GM19351 (cell line): ENCODE results near the gene CRIM1.
A peak's percentile ranks its signal among the peaks of the same experiment; 100 is the strongest.
"Not testable (repeated sequence)": the region's sequence is repeated elsewhere in the genome, so short reads cannot be mapped to it uniquely, and the experiment has no call there.

Source experiments
- ATAC-seq: cut with Tn5 transposase; IDR thresholded peaks from one replicate; pipeline ENCODE4 v1.9.1; 2021; ENCODE audit warnings: mild to moderate bottlenecking, moderate library complexity; ENCODE audit not compliant: unreplicated experiment

Gene CRIM1, protein sequence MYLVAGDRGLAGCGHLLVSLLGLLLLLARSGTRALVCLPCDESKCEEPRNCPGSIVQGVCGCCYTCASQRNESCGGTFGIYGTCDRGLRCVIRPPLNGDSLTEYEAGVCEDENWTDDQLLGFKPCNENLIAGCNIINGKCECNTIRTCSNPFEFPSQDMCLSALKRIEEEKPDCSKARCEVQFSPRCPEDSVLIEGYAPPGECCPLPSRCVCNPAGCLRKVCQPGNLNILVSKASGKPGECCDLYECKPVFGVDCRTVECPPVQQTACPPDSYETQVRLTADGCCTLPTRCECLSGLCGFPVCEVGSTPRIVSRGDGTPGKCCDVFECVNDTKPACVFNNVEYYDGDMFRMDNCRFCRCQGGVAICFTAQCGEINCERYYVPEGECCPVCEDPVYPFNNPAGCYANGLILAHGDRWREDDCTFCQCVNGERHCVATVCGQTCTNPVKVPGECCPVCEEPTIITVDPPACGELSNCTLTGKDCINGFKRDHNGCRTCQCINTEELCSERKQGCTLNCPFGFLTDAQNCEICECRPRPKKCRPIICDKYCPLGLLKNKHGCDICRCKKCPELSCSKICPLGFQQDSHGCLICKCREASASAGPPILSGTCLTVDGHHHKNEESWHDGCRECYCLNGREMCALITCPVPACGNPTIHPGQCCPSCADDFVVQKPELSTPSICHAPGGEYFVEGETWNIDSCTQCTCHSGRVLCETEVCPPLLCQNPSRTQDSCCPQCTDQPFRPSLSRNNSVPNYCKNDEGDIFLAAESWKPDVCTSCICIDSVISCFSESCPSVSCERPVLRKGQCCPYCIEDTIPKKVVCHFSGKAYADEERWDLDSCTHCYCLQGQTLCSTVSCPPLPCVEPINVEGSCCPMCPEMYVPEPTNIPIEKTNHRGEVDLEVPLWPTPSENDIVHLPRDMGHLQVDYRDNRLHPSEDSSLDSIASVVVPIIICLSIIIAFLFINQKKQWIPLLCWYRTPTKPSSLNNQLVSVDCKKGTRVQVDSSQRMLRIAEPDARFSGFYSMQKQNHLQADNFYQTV

GRCh38 chr2:36355151-36355889, at the start of gene CRIM1:
CRIM1 (plus strand) TSS chr2:36355778; CDS start chr2:36356293, 515 bp downstream.
- ATAC-seq: peak; percentile 35

- ATAC-seq: no peak
Observed at GRCh38 chr2:36307441-36307840, 48.1 kb upstream of the CRIM1 start.

- not testable (repeated sequence) for ATAC-seq
Observed at GRCh38 chr2:36310444-36310843, 45.1 kb upstream of the CRIM1 start.

- no peak for ATAC-seq
Observed at GRCh38 chr2:36318547-36318946, 37.0 kb upstream of the CRIM1 start.

- no peak for ATAC-seq
Observed at GRCh38 chr2:36322108-36322507, 33.5 kb upstream of the CRIM1 start.

DNA sequence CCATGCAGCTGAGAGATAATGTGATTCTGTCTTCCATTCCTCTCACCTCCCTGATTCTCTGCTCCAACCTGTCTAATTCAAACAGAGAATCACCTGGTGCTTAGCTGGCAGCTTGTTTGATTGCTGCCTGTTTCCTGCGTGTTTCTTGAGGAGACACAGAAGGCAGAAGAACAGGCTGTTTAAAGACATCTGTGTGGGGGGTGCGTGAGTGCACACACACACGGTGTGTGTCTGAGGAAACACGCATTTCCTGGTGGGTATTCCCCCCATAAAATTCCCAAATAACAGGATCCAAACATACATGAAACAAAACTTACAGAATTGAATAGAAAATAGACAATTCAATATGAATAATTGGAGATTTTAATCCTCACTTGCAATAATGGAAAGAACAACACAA, 29.3 kb upstream of the CRIM1 start:
- no peak for ATAC-seq

DNA sequence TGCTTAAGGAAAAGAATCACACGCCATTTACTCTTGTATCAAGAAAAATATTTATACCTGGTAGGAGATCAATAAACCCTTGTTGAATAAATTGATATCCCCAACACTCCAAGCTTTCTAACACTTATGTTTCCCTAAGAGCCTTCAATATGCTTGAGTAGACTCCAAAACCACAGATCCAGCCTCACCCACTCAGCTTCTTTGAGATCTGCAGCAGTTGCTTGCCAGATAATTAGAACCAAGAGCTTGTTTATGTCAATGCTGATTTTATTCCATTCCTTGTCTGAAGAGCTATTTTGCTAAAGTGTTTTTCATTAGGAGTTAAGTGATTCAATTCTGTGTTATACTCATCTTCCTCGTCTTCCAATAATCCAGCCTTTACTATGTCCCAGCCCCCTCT, 26.3 kb upstream of the CRIM1 start:
- no peak for ATAC-seq

GRCh38 chr2:36329746-36330472, 25.7 kb upstream of the CRIM1 start:
- ATAC-seq: no peak

DNA sequence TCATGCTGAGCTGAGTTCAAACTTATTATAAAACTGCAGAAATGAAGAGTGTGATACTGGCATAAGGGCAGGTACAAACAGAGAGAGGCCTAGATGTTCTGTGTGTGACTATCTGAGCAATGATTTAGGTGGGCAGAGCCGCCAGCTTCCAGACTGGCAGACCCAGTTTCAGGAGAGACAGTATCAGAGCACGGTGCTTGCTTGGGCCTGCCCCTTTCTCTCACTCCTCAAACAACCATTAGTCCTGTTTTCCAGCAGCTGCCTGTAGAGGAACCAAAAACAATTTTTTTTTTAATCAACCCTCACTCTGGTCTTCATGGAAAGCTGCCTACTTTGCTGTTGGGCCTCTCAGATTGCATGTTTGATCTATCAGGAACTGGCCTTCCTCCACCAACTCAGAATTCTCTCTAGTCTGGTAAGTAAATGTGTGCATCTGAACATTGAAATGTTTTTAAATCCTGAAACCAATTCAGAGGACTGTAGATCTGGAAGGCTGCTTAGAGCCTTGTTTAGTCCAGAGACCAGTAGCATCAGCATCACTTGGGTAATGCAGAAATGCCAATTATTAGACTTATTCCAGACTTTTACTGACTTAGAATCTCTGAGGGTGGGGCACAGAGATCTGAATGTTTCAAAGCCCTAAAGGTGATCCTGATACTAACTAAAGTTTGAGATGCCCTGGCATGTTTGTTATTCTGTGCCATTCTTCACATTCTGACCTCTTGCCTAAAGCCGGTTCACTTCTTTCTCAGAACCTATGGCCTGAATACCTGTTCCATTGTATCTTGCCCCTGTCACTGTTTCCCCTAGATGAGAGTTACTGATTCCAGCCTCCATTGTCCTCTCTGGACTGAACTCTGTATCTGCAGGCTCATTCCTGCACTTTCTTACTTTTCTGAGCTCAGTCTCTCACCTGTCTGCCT, 24.8 kb upstream of the CRIM1 start:
- no peak for ATAC-seq

DNA sequence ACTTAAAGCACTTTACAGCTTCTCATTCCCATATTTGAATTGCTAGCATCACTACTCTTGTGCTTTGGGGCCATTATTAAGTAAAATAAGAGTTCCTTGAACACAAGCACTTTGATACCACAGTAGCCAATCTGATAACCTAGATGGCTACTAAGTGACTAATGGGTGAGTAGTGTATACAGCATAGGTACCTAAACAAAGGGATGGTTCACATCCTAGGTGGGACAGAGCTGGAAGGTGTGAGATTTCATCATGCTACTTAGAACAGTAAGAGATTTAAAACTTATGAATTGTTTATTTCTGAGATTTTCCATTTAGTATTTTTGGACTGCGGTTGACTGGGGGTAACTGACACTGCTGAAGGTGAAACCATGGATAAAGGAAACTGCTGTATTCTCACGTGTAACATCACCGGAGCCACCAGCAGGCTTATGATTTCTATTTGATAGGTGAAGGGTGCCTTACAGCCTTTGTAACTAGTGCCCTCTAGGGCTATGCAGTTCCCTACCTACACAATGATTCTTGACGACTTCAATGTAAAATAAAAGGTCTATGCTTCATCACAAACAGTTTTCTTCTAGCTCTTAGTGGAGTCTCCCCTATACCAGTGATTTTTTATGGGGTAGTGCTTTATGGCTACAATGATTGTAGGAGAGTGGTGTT, 22.1 kb upstream of the CRIM1 start:
- ATAC-seq: no peak

DNA sequence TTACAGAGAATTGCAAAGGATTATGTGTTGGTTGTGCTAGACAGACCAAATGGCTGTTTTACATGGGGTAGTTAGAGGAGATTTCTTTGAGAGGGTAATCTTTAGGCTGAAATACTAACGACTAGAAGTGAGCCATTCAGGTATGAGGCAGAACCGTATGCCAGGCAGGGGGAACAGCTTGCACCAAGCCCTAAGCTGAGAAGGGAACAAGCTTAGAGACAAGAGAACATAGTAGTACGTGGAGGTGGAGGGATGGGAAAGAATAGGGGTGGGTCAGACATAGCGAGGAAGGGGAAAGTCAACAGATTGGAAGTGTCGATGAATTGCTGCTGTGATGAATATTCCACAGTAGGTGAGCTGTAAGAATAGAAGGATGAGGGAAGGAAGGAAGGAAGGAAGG, 20.0 kb upstream of the CRIM1 start:
- no peak for ATAC-seq

GRCh38 chr2:36336321-36336720, 19.3 kb upstream of the CRIM1 start:
- no peak for ATAC-seq

- ATAC-seq: peak; percentile 79
Observed at GRCh38 chr2:36337354-36337753, 18.2 kb upstream of the CRIM1 start.

- ATAC-seq: no peak
Observed at GRCh38 chr2:36338124-36338826, 17.3 kb upstream of the CRIM1 start.

DNA sequence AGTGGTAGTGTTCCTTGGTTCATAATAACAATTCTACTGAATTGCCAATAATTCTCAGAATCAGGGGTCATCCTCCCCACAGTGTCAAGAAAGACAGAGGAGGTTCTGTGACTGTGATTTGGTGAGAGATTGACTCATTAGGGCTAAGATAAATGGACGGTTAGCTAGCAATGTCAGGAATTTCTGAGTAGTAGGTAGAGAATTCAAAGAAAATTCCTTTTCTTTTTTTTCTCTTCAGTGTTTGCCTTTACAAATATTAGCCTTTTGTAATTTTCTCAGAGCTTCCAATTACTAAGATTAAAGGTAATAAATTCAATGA, 16.8 kb upstream of the CRIM1 start:
- no peak for ATAC-seq

GRCh38 chr2:36339607-36340218, 15.9 kb upstream of the CRIM1 start:
- ATAC-seq: no peak

DNA sequence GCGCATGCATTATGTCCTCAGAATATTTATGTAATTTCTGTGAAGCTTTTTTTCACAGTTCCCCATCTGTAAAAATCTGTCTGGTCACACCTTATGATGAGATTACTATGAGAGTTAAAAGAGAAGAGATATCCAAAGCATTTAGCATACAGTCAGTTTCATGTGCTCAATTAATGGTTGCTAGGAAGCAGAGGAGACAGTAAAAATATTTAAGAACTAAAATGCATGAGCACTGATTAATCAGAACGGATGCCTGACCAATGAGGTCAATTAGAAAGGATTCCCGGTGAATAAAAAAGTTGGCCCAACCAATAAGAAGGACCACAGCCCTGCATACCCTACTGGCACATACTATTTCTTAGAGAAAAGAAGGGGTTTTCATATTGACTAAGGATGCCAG, 12.0 kb upstream of the CRIM1 start:
- ATAC-seq: no peak

DNA sequence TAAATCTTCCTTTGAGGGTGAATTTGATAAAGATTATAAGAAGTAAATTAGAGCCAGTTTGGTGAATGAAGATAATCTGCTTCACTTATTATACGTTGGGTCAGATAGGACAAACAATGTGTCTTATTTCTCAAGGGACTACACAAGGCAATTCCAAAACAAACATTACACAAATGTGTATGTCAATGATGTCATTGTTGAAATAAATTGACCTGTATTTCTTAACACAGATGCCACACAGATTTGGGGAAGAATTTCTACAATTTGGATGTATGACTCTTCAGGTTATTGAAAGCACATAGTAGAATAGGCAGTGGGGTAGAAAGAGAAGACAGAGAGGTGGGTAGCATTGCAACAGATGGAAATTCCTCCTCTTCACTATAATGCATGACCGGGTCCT, 6.9 kb upstream of the CRIM1 start:
- no peak for ATAC-seq
